Measurements from ENCODE around the gene VWC2L. TPM values are rescaled to one million over a fixed set of nuclear protein-coding genes. Genes with fewer than 3 reads are reported as not detected.
A peak's percentile ranks its signal among the peaks of the same experiment; 100 is the strongest.

The VWC2L gene
- total RNA-seq, result not detected in 2 replicates

DNA sequence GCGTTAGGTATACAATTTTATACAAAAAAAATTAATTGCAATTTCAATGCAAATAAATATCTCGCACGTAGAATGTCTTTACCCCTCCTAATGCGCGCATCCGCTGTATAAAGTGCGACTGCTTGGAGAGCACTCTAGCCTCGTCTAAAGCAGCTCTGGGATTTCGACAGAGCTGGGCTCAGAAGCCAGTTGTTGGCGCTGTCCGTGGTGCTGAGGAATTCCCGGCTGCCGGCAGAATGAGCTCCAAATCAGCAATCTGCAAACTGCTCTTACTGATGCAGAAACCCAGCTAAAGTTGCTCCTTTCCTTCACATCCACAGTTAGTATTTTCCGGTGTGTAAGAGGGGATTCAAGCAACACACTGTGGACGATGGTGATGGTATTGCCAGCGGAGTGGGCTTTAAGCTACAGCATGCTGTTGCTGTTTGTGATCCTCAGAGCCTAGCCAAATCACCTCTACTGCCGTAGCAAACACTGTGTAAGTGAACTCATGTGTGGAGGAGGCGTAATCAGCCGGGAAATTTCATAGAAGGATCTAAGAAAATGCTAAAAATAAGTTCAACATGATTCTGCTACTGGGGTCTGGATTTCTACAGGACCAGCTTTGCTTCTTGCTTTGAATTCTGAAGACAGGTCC lies at the start of gene VWC2L:
TSS of gene VWC2L (plus strand) at position 137 of the 637 bp plus-strand sequence. CDS start 3,140 bp downstream, outside the sequence.
- H3K27me3 ChIP-seq (ENCODE audit: control insufficient read depth, insufficient read depth, low read length), result peaks cover 2% of the 10 kb centered on the region
- peak; percentile 48 for DNase-seq (ENCODE audit: low read depth)
- H3K4me3 ChIP-seq (ENCODE audit: low read depth, low read length), result no peak within 1 kb of the TSS
- no peaks in the 10 kb centered on the region for H3K36me3 ChIP-seq (ENCODE audit: control insufficient read depth, insufficient read depth, low read length)
- TF ChIP-seq, protein P1, sequence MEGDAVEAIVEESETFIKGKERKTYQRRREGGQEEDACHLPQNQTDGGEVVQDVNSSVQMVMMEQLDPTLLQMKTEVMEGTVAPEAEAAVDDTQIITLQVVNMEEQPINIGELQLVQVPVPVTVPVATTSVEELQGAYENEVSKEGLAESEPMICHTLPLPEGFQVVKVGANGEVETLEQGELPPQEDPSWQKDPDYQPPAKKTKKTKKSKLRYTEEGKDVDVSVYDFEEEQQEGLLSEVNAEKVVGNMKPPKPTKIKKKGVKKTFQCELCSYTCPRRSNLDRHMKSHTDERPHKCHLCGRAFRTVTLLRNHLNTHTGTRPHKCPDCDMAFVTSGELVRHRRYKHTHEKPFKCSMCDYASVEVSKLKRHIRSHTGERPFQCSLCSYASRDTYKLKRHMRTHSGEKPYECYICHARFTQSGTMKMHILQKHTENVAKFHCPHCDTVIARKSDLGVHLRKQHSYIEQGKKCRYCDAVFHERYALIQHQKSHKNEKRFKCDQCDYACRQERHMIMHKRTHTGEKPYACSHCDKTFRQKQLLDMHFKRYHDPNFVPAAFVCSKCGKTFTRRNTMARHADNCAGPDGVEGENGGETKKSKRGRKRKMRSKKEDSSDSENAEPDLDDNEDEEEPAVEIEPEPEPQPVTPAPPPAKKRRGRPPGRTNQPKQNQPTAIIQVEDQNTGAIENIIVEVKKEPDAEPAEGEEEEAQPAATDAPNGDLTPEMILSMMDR (IDR thresholded peaks at IDR 0.05; ENCODE audit: insufficient read depth, low read length, poor library complexity, severe bottlenecking), result no peak

DNA sequence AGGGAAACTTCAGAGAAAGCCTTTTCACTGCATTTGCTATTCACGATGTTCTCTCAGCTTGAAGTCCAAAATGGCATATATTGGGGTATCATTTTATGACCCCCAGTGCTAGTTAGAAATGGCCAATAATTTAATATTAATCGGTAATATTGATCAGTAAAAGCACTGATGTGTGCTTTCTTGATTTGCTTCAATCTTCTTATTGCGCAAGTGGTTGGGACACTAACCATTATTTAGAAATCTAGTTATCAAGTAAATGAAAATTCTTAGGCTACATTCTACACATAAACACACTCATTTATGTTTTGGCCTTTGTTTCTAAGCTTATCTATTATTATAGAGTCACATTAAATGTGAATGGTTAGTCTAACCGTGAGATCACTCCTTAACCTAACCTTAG lies 49.7 kb upstream of the VWC2L start:
- Histone ChIP-seq H3K36me3 (ENCODE audit: control insufficient read depth, insufficient read depth, low read length) (no peaks in the 10 kb centered on the region), H3K27me3 (ENCODE audit: control insufficient read depth, insufficient read depth, low read length) (no peaks in the 10 kb centered on the region), H3K4me3 (ENCODE audit: low read depth, low read length) (no peak overlapping the region)
- TF ChIP-seq, protein P1 (IDR thresholded peaks at IDR 0.05; ENCODE audit: insufficient read depth, low read length, poor library complexity, severe bottlenecking), result no peak
- DNase-seq (ENCODE audit: low read depth), result no peak

DNA sequence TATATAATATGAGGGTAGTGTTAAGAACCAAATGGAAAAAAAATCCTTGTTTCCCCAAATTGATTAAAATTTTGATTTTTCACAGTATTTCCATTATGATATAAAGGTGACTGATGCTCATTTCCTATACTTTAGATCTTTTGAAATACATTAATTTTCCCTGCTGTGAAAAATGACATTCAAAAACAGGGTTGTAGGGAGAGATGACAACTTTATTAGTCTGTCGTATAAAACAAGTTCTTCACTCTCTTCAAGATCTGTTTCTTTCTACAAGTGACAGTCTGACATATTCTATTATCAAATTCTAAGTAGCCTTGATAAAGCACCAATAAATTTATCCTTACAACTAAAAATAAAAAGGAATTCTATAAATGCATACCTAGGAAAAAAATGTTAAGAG lies 45.3 kb upstream of the VWC2L start:
- DNase-seq (ENCODE audit: low read depth), result no peak
- TF ChIP-seq, protein P1 (IDR thresholded peaks at IDR 0.05; ENCODE audit: insufficient read depth, low read length, poor library complexity, severe bottlenecking), result no peak
- Histone ChIP-seq H3K36me3 (ENCODE audit: control insufficient read depth, insufficient read depth, low read length) (no peaks in the 10 kb centered on the region), H3K4me3 (ENCODE audit: low read depth, low read length) (no peak overlapping the region), H3K27me3 (ENCODE audit: control insufficient read depth, insufficient read depth, low read length) (no peaks in the 10 kb centered on the region)

DNA sequence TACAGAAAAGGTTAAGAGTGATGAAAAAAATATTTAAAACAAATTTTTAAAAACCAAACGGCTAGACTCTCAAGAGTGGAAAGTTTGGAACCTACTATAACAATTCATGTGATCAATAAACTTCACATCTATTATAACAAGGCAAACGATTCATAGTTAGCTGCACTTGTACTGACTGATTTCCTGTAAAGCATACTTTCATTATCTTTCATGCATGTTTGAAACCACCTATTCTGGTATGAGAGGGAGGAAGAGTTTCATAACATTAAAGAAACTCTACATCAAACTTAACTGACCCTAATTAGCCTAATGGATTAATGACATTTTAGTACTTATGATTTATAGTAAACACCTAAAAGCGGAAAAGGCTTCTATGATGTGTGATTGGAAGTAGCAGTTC lies 43.7 kb upstream of the VWC2L start:
- Histone ChIP-seq H3K27me3 (ENCODE audit: control insufficient read depth, insufficient read depth, low read length) (no peaks in the 10 kb centered on the region), H3K36me3 (ENCODE audit: control insufficient read depth, insufficient read depth, low read length) (no peaks in the 10 kb centered on the region), H3K4me3 (ENCODE audit: low read depth, low read length) (no peak overlapping the region)
- TF ChIP-seq, protein P1 (IDR thresholded peaks at IDR 0.05; ENCODE audit: insufficient read depth, low read length, poor library complexity, severe bottlenecking), result no peak
- no peak for DNase-seq (ENCODE audit: low read depth)

DNA sequence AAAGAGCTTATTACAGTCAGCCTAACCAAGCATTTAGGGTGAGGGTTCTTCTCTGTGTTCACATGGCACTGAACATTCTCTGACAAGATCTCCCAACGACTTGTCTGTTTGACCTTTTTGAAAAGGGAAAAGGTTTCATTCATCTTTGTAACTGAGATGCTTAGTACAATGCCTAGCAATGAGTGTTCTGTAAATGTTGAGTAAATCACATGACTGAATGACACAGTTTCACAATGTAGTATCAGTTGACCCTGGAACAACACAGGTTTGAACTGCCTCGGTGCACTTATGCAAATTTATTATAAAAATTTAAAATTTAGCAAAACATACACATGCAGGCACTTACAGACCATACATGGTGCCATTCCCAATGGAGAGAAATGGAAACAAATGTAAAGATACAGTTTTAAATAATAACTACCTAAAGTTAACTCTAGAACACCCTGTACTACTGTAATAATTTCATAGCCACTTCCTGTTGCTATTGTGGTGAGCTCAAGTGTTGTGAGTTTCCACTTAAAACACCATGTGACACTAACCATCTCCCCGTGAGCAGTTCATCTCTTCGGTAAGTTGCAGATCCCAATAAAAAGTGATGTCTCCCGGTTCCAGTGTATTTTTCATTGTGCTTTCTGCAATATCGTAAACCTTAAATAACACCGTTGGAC lies 34.1 kb upstream of the VWC2L start:
- no peak for DNase-seq (ENCODE audit: low read depth)
- TF ChIP-seq, protein P1 (IDR thresholded peaks at IDR 0.05; ENCODE audit: insufficient read depth, low read length, poor library complexity, severe bottlenecking), result no peak

DNA sequence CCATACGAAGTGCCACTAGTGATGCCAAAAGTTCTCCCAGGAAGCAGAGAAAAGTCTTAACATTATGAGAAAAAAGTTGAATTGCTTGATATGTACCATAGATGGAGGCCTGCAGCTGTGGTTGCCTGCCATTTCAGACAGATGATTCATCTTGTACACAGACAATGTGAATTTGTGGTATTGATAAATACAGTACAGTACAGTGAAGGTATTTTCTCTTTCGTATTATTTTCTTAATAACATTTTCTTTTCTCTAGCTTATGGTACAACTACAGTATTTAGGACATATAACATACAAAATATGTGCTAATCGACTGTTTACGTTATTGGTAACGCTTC lies 33.6 kb upstream of the VWC2L start:
- H3K36me3 ChIP-seq (ENCODE audit: control insufficient read depth, insufficient read depth, low read length), result no peaks in the 10 kb centered on the region
- TF ChIP-seq, protein P1 (IDR thresholded peaks at IDR 0.05; ENCODE audit: insufficient read depth, low read length, poor library complexity, severe bottlenecking), result no peak
- DNase-seq (ENCODE audit: low read depth), result no peak
- H3K27me3 ChIP-seq (ENCODE audit: control insufficient read depth, insufficient read depth, low read length), result no peaks in the 10 kb centered on the region
- no peak overlapping the region for H3K4me3 ChIP-seq (ENCODE audit: low read depth, low read length)

More for the DNA sequence above, 34.1 kb upstream of the VWC2L start:
- H3K4me3 ChIP-seq (ENCODE audit: low read depth, low read length), result no peak overlapping the region
- H3K27me3 ChIP-seq (ENCODE audit: control insufficient read depth, insufficient read depth, low read length), result no peaks in the 10 kb centered on the region
- no peaks in the 10 kb centered on the region for H3K36me3 ChIP-seq (ENCODE audit: control insufficient read depth, insufficient read depth, low read length)
